Mucosa of descending colon (tissue), 3 donors: ENCODE data around the gene ATG9A. TPM values are rescaled to one million over a fixed set of nuclear protein-coding genes. Genes with fewer than 3 reads are reported as not detected.
"Not testable (repeated sequence)": the region's sequence is repeated elsewhere in the genome, so short reads cannot be mapped to it uniquely, and the experiment has no call there.

Experiments used
- ATAC-seq: fragments of 200-7000 bp; cut with Tn5 transposase; one replicate; pipeline ENCODE4 v1.9.1; 2020; ENCODE audit warnings: mild to moderate bottlenecking, moderate library complexity
- DNase-seq, 3 donors: peaks; one replicate each; pipeline ENCODE4 v3.0.0-alpha.2; 2020
- H3K36me3 ChIP-seq: fragments of 200-600 bp; one replicate; pipeline ENCODE4 v1.8.0; 2021; ENCODE audit warnings: low read depth, mild to moderate bottlenecking
- H3K4me1 ChIP-seq: fragments of 200-600 bp; one replicate; pipeline ENCODE4 v1.8.0; 2021; ENCODE audit warnings: low read depth, mild to moderate bottlenecking
- H3K4me3 ChIP-seq: fragments of 200-600 bp; one replicate; pipeline ENCODE4 v1.8.0; 2021; ENCODE audit warnings: mild to moderate bottlenecking
- H3K9me3 ChIP-seq: fragments of 200-600 bp; one replicate; pipeline ENCODE4 v1.8.0; 2021; ENCODE audit warnings: mild to moderate bottlenecking
- intact Hi-C, 2 donors: fragments of 100-400 bp; cut with DNase I in 1 of 2; cut with micrococcal nuclease in 1 of 2; formaldehyde crosslinking; loops; one replicate each; pipeline versions ENCODE4 v1.11.0 to v1.11.1; 2022; cut with DNase I, micrococcal nuclease
- total RNA-seq, 3 donors: library from RNA; stranded (reverse); fragmentation: NEBNext Ultra II Directional in 2 of 3; extraction: Animal tissue kit (Norgen Biotek cat#: 25700) in 2 of 3; gene quantifications; one replicate each; pipeline versions ENCODE4 v1.2.1 to v1.2.4, GENCODE V29; 2021 to 2023
- TF ChIP-seq, protein P1 (sequence below): fragments of 200-600 bp; IDR thresholded peaks from one replicate; pipeline ENCODE4 v1.8.0; 2022; ENCODE audit warnings: antibody characterized with exemption, mild to moderate bottlenecking
- donor health status: DM: no; HTN: no; CAD: no; lungs with moderate emphysema.
- donor health status: DM: no; HTN: no; CAD: no.
- donor health status: DM: no; HTN: yes; CAD: no.

ATG9A gene
- total RNA-seq, 3 donors from 2014 or later = 51.9 to 74.3 (median 63.4) TPM

GRCh38 chr2:219204425-219205164, 24.8 kb downstream of the ATG9A start:
- no peaks in the 10 kb centered on the region for H3K36me3 ChIP-seq
- peaks cover 14% of the 10 kb centered on the region for H3K4me1 ChIP-seq
- DNase-seq (no peak), ATAC-seq (no peak)
- intact Hi-C loops = no loop called here
- H3K4me3 ChIP-seq = no peak overlapping the region
- TF ChIP-seq, protein P1, sequence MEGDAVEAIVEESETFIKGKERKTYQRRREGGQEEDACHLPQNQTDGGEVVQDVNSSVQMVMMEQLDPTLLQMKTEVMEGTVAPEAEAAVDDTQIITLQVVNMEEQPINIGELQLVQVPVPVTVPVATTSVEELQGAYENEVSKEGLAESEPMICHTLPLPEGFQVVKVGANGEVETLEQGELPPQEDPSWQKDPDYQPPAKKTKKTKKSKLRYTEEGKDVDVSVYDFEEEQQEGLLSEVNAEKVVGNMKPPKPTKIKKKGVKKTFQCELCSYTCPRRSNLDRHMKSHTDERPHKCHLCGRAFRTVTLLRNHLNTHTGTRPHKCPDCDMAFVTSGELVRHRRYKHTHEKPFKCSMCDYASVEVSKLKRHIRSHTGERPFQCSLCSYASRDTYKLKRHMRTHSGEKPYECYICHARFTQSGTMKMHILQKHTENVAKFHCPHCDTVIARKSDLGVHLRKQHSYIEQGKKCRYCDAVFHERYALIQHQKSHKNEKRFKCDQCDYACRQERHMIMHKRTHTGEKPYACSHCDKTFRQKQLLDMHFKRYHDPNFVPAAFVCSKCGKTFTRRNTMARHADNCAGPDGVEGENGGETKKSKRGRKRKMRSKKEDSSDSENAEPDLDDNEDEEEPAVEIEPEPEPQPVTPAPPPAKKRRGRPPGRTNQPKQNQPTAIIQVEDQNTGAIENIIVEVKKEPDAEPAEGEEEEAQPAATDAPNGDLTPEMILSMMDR = no peak
- H3K9me3 ChIP-seq = no peaks in the 10 kb centered on the region

DNA sequence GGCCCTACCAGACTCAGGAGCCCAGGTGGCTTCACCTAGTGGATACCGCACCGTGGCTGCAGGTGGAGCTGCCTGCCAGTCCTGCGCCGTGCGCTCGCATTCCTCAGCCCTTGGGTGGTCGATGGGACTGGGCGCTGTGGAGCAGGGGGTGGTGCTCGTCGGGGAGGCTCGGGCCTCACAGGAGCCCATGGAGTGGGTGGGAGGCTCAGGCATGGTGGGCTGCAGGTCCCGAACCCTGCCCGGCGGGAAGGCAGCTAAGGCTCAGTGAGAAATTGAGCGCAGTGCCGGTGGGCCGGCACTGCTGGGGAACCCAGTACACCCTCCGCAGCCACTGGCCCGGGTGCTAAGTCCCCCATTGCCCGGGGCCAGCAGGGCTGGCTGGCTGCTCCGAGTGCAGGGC, 28.1 kb downstream of the ATG9A start:
- ATAC-seq = not testable (repeated sequence)

DNA sequence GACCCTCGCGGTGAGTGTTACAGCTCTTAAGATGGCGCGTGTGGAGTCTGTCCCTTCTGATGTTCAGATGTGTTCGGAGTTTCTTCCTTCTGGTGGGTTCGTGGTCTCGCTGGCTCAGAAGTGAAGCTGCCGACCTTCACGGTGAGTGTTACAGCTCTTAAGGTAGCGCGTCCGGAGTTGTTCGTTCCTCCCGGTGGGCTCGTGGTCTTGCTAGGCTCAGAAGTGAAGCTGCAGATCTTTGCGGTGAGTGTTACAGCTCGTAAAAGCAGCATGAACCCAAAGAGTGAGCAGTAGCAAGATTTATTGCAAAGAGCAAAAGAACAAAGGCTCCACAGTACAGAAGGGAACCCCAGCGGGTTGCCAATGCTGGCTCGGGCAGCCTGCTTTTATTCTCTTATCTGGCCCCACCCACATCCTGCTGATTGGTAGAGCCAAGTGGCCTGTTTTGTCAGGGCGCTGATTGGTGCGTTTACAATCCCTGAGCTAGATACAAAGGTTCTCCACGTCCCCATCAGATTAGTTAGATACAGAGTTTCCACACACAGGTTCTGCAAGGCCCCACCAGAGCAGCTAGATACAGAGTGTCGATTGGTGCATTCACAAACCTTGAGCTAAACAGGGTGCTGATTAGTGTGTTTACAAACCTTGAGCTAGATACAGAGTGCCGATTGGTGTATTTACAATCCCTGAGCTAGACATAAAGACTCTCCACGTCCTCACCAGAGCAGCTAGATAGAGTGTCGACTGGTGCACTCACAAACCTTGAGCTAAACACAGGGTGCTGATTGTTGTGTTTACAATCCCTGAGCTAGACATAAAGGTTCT, 28.7 kb downstream of the ATG9A start:
- H3K36me3 ChIP-seq, H3K4me3 ChIP-seq, H3K4me1 ChIP-seq, ATAC-seq, DNase-seq, intact Hi-C loops, H3K9me3 ChIP-seq: not testable (repeated sequence)

More for the DNA sequence above, 28.1 kb downstream of the ATG9A start:
- DNase-seq, H3K4me3 ChIP-seq, H3K4me1 ChIP-seq, H3K36me3 ChIP-seq, intact Hi-C loops, H3K9me3 ChIP-seq: not testable (repeated sequence)

DNA sequence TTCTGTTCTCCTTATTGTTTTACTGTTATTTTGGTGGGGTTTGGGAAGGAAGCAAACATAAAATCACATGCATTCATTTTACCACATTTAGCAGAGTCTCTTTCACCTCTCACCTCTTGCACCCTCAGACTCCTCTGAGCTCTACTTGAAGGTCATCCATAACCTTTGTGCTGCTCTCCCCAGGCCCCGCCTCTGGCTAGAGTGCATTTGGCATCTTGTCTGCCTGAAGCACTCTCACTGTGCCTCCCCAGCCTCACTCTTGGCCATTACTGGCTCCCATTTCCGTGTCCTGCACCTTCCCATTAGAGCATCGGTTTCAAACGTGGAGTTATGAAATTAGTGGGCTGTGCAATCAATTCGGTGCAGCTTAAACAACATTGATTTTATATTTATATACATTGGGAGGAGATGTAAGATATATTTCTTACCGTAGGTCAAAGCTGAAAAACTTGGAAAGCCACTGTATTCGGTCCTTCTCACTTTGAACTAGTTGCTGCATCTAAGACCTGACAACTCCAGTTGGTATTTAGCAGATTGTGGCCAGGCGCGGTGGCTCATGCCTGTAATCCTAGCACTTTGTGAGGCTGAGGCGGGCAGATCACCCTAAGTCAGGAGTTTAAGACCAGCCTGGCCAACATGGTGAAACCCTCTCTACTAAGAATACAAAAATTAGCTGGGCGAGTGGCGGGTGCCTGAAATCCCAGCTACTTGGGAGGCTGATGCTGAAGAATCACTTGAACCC, 29.8 kb downstream of the ATG9A start:
- no peak for DNase-seq
- Histone ChIP-seq H3K9me3 (no peaks in the 10 kb centered on the region), H3K4me1 (no peaks in the 10 kb centered on the region), H3K36me3 (no peaks in the 10 kb centered on the region), H3K4me3 (no peak overlapping the region)
- no peak for ATAC-seq
- TF ChIP-seq, protein P1 = no peak
- intact Hi-C loops = no loop called here

DNA sequence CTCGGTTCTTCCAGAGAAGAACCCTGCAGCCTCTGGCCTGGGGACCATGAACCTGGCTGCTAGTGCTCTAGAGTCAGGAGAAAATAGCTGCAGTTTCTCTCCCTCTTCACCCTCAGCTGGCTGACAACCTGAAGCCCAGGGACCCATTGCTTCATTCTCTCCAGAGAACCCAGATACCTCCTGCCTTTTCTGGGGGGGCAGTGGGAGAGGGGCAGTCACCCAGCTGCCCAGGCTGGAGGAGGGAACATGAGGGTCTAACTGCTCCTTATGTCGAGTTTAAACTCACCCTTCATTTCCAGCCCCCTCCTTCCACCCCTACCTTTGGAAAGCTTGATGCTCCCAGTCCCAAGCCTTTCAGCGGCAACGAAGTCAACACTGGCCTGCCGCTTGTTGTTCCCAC, 30.5 kb downstream of the ATG9A start:
- TF ChIP-seq, protein P1 = no peak
- intact Hi-C loops = no loop called here
- no peak for ATAC-seq
- H3K4me1 ChIP-seq = no peaks in the 10 kb centered on the region
- DNase-seq = no peak
- H3K4me3 ChIP-seq = no peak overlapping the region
- no peaks in the 10 kb centered on the region for H3K9me3 ChIP-seq
- H3K36me3 ChIP-seq = no peaks in the 10 kb centered on the region

GRCh38 chr2:219197388-219197787, 32.0 kb downstream of the ATG9A start:
- Histone ChIP-seq H3K4me1 (no peaks in the 10 kb centered on the region), H3K36me3 (no peaks in the 10 kb centered on the region), H3K9me3 (no peaks in the 10 kb centered on the region), H3K4me3 (no peak overlapping the region)
- TF ChIP-seq, protein P1 = no peak
- ATAC-seq = no peak
- no peak for DNase-seq
- intact Hi-C loops = no loop called here
